HCT116 (cell line): ENCODE results near the gene TACC2. TPM values are rescaled to one million over a fixed set of nuclear protein-coding genes. Genes with fewer than 3 reads are reported as not detected.

ENCODE experiments used
- ATAC-seq: fragments of 200-7000 bp; cut with Tn5 transposase; 2 replicates; pipeline ENCODE4 v1.9.1; 2020; ENCODE audit warnings: mild to moderate bottlenecking, moderate library complexity
- BruUV-seq: library from RNA; stranded (reverse); fragments of 400-500 nt; replicated peaks from 2 replicates; lab custom pipeline; 2021; lab: Mats Ljungman, UMichigan
- CTCF ChIA-PET: fragments of 300-600 bp; sonication (Branson Sonifier 250); formaldehyde crosslinking; loops from one replicate; lab custom pipeline; 2021; ENCODE audit warnings: antibody characterized with exemption; lab: Charles Lee
- POLR2A ChIA-PET: fragments of 300-600, 350-600 bp; sonication (Branson Sonifier 250); formaldehyde crosslinking; loops from one replicate; lab custom pipeline; 2021; ENCODE audit warnings: antibody characterized with exemption; lab: Charles Lee
- RAD21 ChIA-PET, 2 experiments: fragments of 300-600 bp; sonication (Branson Sonifier 250); formaldehyde crosslinking; loops; one replicate each; lab custom pipeline; 2023; ENCODE audit warnings: low total read pairs in 2 of 2; ENCODE audit not compliant: uncharacterized antibody in 2 of 2, unreplicated experiment in 2 of 2, low non-redundant PET in 1 of 2; lab: Charles Lee
- DNase-seq: peaks from one replicate; pipeline ENCODE4 v3.0.0-alpha.2; 2010; ENCODE audit warnings: low read depth, low spot score
- H2AFZ ChIP-seq: fragments of 200-600 bp; shearing (Covaris generic), sonication (generic); 2 replicates; pipeline ENCODE4 v1.6.1; 2017; ENCODE audit warnings: low read depth, mixed run types, mixed read lengths, antibody characterized with exemption, low read length; ENCODE audit not compliant: poor library complexity, severe bottlenecking
- H3K27ac ChIP-seq: 2 replicates; pipeline ENCODE4 v1.5.1; 2012; ENCODE audit warnings: low read depth, low read length
- H3K27me3 ChIP-seq: fragments of 200-600 bp; sonication (generic); 2 replicates; pipeline ENCODE4 v1.6.1; 2016; ENCODE audit warnings: mixed run types, low read length, mixed read lengths; ENCODE audit not compliant: insufficient read depth
- H3K36me3 ChIP-seq, 2 experiments: fragments of 200-500 bp in 1 of 2; fragments of 200-600 bp in 1 of 2; sonication (Bioruptor generic) in 1 of 2; sonication (generic) in 1 of 2; 2 replicates each; pipeline versions ENCODE4 v1.5.1 to v1.6.1; 2014 to 2016; ENCODE audit warnings: low read length in 2 of 2, inconsistent platforms in 1 of 2, mixed read lengths in 1 of 2, mixed run types in 1 of 2; ENCODE audit not compliant: insufficient read depth in 2 of 2, control insufficient read depth in 1 of 2
- H3K4me1 ChIP-seq, 2 experiments: fragments of 200-600 bp in 1 of 2; sonication (generic) in 1 of 2; 2 replicates each; pipeline versions ENCODE4 v1.5.1 to v1.6.1; 2012 to 2017; ENCODE audit warnings: low read length in 2 of 2, inconsistent platforms in 1 of 2, mild to moderate bottlenecking in 1 of 2, mixed read lengths in 1 of 2, mixed run types in 1 of 2, moderate library complexity in 1 of 2; ENCODE audit not compliant: insufficient read depth in 2 of 2, control insufficient read depth in 1 of 2
- H3K4me2 ChIP-seq: fragments of 200-600 bp; sonication (generic); 2 replicates; pipeline ENCODE4 v1.6.1; 2017; ENCODE audit warnings: mixed run types, low read length, mixed read lengths
- H3K4me3 ChIP-seq, 2 experiments: fragments of 200-600 bp in 1 of 2; sonication (generic) in 1 of 2; replicated peaks in 1 of 2; 2 replicates each; pipeline ENCODE4 v1.5.1; 2011 to 2016; ENCODE audit warnings: low read length in 2 of 2, control low read depth in 1 of 2, low read depth in 1 of 2, mild to moderate bottlenecking in 1 of 2, mixed read lengths in 1 of 2, mixed run types in 1 of 2
- H3K79me2 ChIP-seq: fragments of 200-600 bp; sonication (generic); 2 replicates; pipeline ENCODE4 v1.6.1; 2017; ENCODE audit warnings: mild to moderate bottlenecking, mixed run types, low read length, moderate library complexity, mixed read lengths; ENCODE audit not compliant: insufficient read depth
- H3K9ac ChIP-seq: fragments of 200-600 bp; sonication (generic); 2 replicates; pipeline ENCODE4 v1.6.1; 2016; ENCODE audit warnings: low read length, mixed read lengths
- H3K9me2 ChIP-seq: fragments of 200-600 bp; sonication (generic), shearing (Covaris generic); 2 replicates; pipeline ENCODE4 v1.6.1; 2017; ENCODE audit warnings: mixed run types, mild to moderate bottlenecking, moderate library complexity; ENCODE audit not compliant: insufficient read depth
- H3K9me3 ChIP-seq, 2 experiments: fragments of 200-500 bp in 1 of 2; fragments of 200-600 bp in 1 of 2; sonication (Bioruptor generic) in 1 of 2; sonication (generic) in 1 of 2; 2 replicates each; pipeline ENCODE4 v1.6.1; 2014 to 2017; ENCODE audit warnings: low read length in 2 of 2, mixed read lengths in 2 of 2, inconsistent platforms in 1 of 2, low read depth in 1 of 2, mild to moderate bottlenecking in 1 of 2, mixed run types in 1 of 2, moderate library complexity in 1 of 2; ENCODE audit not compliant: control insufficient read depth in 1 of 2, insufficient read depth in 1 of 2
- H4K20me1 ChIP-seq: fragments of 200-600 bp; sonication (generic), shearing (Covaris generic); 2 replicates; pipeline ENCODE4 v1.6.1; 2017; ENCODE audit warnings: mixed run types, mild to moderate bottlenecking, moderate library complexity; ENCODE audit not compliant: insufficient read depth
- CBX3 ChIP-seq: IDR thresholded peaks from 2 replicates; pipeline ENCODE4 v1.6.1; 2012; ENCODE audit warnings: low read depth
- CEBPB ChIP-seq: IDR thresholded peaks from 2 replicates; pipeline ENCODE4 v1.6.1; 2012; ENCODE audit warnings: low read depth
- CTCF ChIP-seq, 3 experiments: fragments of 200-600 bp in 1 of 3; sonication (generic) in 1 of 3; IDR thresholded peaks in 2 of 3; conservative IDR thresholded peaks in 1 of 3; 2 replicates each; pipeline ENCODE4 v1.5.1; 2012 to 2017; ENCODE audit warnings: low read depth in 2 of 3, low read length in 2 of 3, antibody characterized with exemption in 1 of 3, borderline replicate concordance in 1 of 3, control low read depth in 1 of 3, mild to moderate bottlenecking in 1 of 3, mixed read lengths in 1 of 3, mixed run types in 1 of 3, moderate library complexity in 1 of 3; ENCODE audit not compliant: insufficient read depth in 1 of 3
- FOSL1 ChIP-seq: IDR thresholded peaks from 2 replicates; pipeline ENCODE4 v1.6.1; 2012; ENCODE audit warnings: low read depth
- JUND ChIP-seq: IDR thresholded peaks from 2 replicates; pipeline ENCODE4 v1.6.1; 2012
- POLR2A ChIP-seq: IDR thresholded peaks from 2 replicates; pipeline ENCODE4 v1.7.0; 2011; ENCODE audit warnings: borderline replicate concordance; ENCODE audit not compliant: insufficient read depth, insufficient read length; ENCODE audit errors: extremely low read depth
- POLR2AphosphoS5 ChIP-seq: IDR thresholded peaks from 2 replicates; pipeline ENCODE4 v1.6.1; 2011; ENCODE audit warnings: mild to moderate bottlenecking, low read depth, low read length, moderate library complexity
- SIN3A ChIP-seq: IDR thresholded peaks from 2 replicates; pipeline ENCODE4 v1.6.1; 2012; ENCODE audit warnings: low read depth
- TCF7L2 ChIP-seq: IDR thresholded peaks from 2 replicates; pipeline ENCODE4 v1.7.0; 2011; ENCODE audit warnings: borderline replicate concordance, inconsistent platforms; ENCODE audit not compliant: insufficient read depth, insufficient read length; ENCODE audit errors: extremely low read depth
- YY1 ChIP-seq: IDR thresholded peaks from 2 replicates; pipeline ENCODE4 v1.6.1; 2011; ENCODE audit warnings: low read length, low read depth, moderate library complexity, mild to moderate bottlenecking; ENCODE audit not compliant: insufficient replicate concordance; ENCODE audit errors: extremely low read depth
- ZFX ChIP-seq: fragments of 450-650 bp; IDR thresholded peaks from 2 replicates; pipeline ENCODE4 v1.6.1; 2017
- intact Hi-C: fragments of 100-400 bp; cut with micrococcal nuclease; formaldehyde crosslinking; loops from 2 replicates; pipeline ENCODE4 v1.10.0; 2022
- total RNA-seq: library from RNA; stranded (reverse); gene quantifications from one replicate; pipeline ENCODE4 v1.2.1, GENCODE V29; 2021; ENCODE audit not compliant: unreplicated experiment

The TACC2 gene
- total RNA-seq, 1 experiment from 2014 or later: 38.6 TPM

DNA sequence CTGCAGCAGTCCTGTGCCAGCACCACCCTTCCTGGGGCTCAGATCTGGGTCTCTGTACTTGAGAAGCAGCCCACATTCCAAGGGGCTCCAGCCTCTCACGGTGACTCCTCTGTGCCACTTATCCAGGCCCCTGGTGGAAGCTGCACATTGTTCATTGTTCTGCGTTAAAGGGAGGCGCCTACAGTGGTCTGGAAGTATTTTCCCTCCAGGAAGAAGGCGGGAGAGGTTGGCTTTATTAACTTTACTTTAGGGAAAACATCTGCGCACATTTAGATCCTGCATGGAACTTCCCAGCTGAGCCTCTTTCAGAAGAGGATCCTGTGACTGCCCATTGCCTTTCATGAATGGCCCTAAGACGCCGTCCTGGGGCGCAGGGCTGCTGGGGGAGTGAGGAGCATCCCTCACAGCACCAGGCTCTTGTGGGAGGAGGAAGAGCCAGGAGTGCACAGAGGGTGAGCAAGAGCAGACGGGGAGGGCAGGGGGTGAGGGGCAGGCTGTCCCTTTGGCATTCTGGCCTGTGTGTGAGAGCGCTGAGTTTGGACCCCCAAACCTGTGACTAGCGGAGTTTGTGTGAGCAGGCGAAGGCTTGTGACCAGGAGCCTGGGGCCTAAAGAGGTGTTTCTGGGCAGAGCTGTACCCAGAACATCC is 183.5 kb downstream of the TACC2 start:
- H3K4me3 ChIP-seq: no peak overlapping the region
- BruUV-seq: no TSS peak
- H3K27ac ChIP-seq: no peak overlapping the region
- ATAC-seq: no peak
- no peaks in the 10 kb centered on the region for H4K20me1 ChIP-seq
- intact Hi-C loops: no loop called here
- no peaks in the 10 kb centered on the region for H3K4me1 ChIP-seq
- no peaks in the 10 kb centered on the region for H3K79me2 ChIP-seq
- no peaks in the 10 kb centered on the region for H3K27me3 ChIP-seq
- no peaks in the 10 kb centered on the region for H3K9me3 ChIP-seq
- H3K4me2 ChIP-seq: no peak overlapping the region
- CTCF ChIA-PET: no interaction called here
- RAD21 ChIA-PET: no interaction called here
- no peaks in the 10 kb centered on the region for H3K9me2 ChIP-seq
- no peak for TF ChIP-seq POLR2A
- TF ChIP-seq FOSL1: no peak
- no peak for TF ChIP-seq CBX3
- no peak for TF ChIP-seq ZFX
- TF ChIP-seq POLR2AphosphoS5: no peak
- TF ChIP-seq CTCF (IDR thresholded peaks at IDR 0.05 in 2 of 3, conservative IDR thresholded peaks at IDR 0.05 in 1 of 3; ENCODE audit: borderline replicate concordance in 1 of 3, insufficient read depth in 1 of 3, low read depth in 2 of 3, low read length in 2 of 3): no peak
- TF ChIP-seq SIN3A: no peak
- no peak for TF ChIP-seq YY1
- TF ChIP-seq JUND: no peak
- TF ChIP-seq TCF7L2: no peak
- TF ChIP-seq CEBPB: no peak
- TF ChIP-seq, all 23 proteins: peak for 0
- no peak for DNase-seq
- H3K9ac ChIP-seq: no peak overlapping the region
- no peak overlapping the region for H2AFZ ChIP-seq
- POLR2A ChIA-PET: no interaction called here
- no peaks in the 10 kb centered on the region for H3K36me3 ChIP-seq
